ENCODE results near the gene RPL31. TPM values are rescaled to one million over a fixed set of nuclear protein-coding genes. Genes with fewer than 3 reads are reported as not detected.

RPL31 gene
- total and polyA plus RNA-seq, 2 experiments from 2014 or later, result 1,256 to 1,571 TPM

GRCh38 chr2:100972452-100972851 lies 29.6 kb upstream of the RPL31 start:
- Histone ChIP-seq H3K27ac (no peak overlapping the region), H3K36me3 (replicated peaks; ENCODE audit: insufficient read depth, low read depth) (no peaks in the 10 kb centered on the region), H3K4me1 (ENCODE audit: insufficient read depth) (no peaks in the 10 kb centered on the region), H3K79me2 (no peaks in the 10 kb centered on the region), H3K9me3 (ENCODE audit: low read depth) (no peaks in the 10 kb centered on the region), H3K27me3 (no peaks in the 10 kb centered on the region), H2AFZ (no peak overlapping the region), H4K20me1 (ENCODE audit: insufficient read depth, poor library complexity, severe bottlenecking) (no peaks in the 10 kb centered on the region), H3K4me2 (no peak overlapping the region), H3K4me3 (no peak overlapping the region), H3K9me2 (replicated peaks; ENCODE audit: insufficient read depth) (no peaks in the 10 kb centered on the region)
- no peak for DNase-seq (ENCODE audit: low spot score)
- WGBS (ENCODE audit: low lambda C conversion rate, missing lambda C conversion rate), result 90% methylated on average over 7 of the region's 7 CpGs
- TF ChIP-seq EZH2 (IDR thresholded peaks at IDR 0.05; ENCODE audit: borderline replicate concordance) (no peak), EZH2phosphoT487 (IDR thresholded peaks at IDR 0.05; ENCODE audit: low read depth, severe bottlenecking, unreplicated experiment) (no peak)
- TF ChIP-seq, protein P1, sequence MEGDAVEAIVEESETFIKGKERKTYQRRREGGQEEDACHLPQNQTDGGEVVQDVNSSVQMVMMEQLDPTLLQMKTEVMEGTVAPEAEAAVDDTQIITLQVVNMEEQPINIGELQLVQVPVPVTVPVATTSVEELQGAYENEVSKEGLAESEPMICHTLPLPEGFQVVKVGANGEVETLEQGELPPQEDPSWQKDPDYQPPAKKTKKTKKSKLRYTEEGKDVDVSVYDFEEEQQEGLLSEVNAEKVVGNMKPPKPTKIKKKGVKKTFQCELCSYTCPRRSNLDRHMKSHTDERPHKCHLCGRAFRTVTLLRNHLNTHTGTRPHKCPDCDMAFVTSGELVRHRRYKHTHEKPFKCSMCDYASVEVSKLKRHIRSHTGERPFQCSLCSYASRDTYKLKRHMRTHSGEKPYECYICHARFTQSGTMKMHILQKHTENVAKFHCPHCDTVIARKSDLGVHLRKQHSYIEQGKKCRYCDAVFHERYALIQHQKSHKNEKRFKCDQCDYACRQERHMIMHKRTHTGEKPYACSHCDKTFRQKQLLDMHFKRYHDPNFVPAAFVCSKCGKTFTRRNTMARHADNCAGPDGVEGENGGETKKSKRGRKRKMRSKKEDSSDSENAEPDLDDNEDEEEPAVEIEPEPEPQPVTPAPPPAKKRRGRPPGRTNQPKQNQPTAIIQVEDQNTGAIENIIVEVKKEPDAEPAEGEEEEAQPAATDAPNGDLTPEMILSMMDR (IDR thresholded peaks at IDR 0.05; ENCODE audit: poor library complexity), result no peak

GRCh38 chr2:100974712-100975520 lies 27.2 kb upstream of the RPL31 start:
- Histone ChIP-seq H3K4me1 (ENCODE audit: insufficient read depth) (no peaks in the 10 kb centered on the region), H3K4me3 (no peak overlapping the region), H3K4me2 (no peak overlapping the region), H4K20me1 (ENCODE audit: insufficient read depth, poor library complexity, severe bottlenecking) (no peaks in the 10 kb centered on the region), H3K27me3 (no peaks in the 10 kb centered on the region), H3K9me2 (replicated peaks; ENCODE audit: insufficient read depth) (no peaks in the 10 kb centered on the region), H3K9me3 (ENCODE audit: low read depth) (no peaks in the 10 kb centered on the region), H3K79me2 (no peaks in the 10 kb centered on the region), H2AFZ (no peak overlapping the region), H3K36me3 (replicated peaks; ENCODE audit: insufficient read depth, low read depth) (no peaks in the 10 kb centered on the region), H3K27ac (no peak overlapping the region)
- no peak for DNase-seq (ENCODE audit: low spot score)
- WGBS (ENCODE audit: low lambda C conversion rate, missing lambda C conversion rate), result 95% methylated on average over 22 of the region's 22 CpGs
- TF ChIP-seq EZH2phosphoT487 (IDR thresholded peaks at IDR 0.05; ENCODE audit: low read depth, severe bottlenecking, unreplicated experiment) (no peak), EZH2 (IDR thresholded peaks at IDR 0.05; ENCODE audit: borderline replicate concordance) (no peak)
- TF ChIP-seq, protein P1 (IDR thresholded peaks at IDR 0.05; ENCODE audit: poor library complexity), result no peak

GRCh38 chr2:100975521-100975785 lies 26.6 kb upstream of the RPL31 start:
- no peak overlapping the region for H3K4me2 ChIP-seq
- no peaks in the 10 kb centered on the region for H3K4me1 ChIP-seq (ENCODE audit: insufficient read depth)
- H3K4me3 ChIP-seq, result no peak overlapping the region
- TF ChIP-seq, protein P1 (IDR thresholded peaks at IDR 0.05; ENCODE audit: poor library complexity), result no peak
- TF ChIP-seq EZH2 (IDR thresholded peaks at IDR 0.05; ENCODE audit: borderline replicate concordance), result no peak
- TF ChIP-seq EZH2phosphoT487 (IDR thresholded peaks at IDR 0.05; ENCODE audit: low read depth, severe bottlenecking, unreplicated experiment), result no peak
- H3K27ac ChIP-seq, result no peak overlapping the region
- H4K20me1 ChIP-seq (ENCODE audit: insufficient read depth, poor library complexity, severe bottlenecking), result no peaks in the 10 kb centered on the region
- WGBS (ENCODE audit: low lambda C conversion rate, missing lambda C conversion rate), result 99% methylated on average over 7 of the region's 7 CpGs
- DNase-seq (ENCODE audit: low spot score), result no peak
- no peak overlapping the region for H2AFZ ChIP-seq
- H3K36me3 ChIP-seq (replicated peaks; ENCODE audit: insufficient read depth, low read depth), result no peaks in the 10 kb centered on the region
- no peaks in the 10 kb centered on the region for H3K27me3 ChIP-seq
- no peaks in the 10 kb centered on the region for H3K9me3 ChIP-seq (ENCODE audit: low read depth)
- no peaks in the 10 kb centered on the region for H3K9me2 ChIP-seq (replicated peaks; ENCODE audit: insufficient read depth)
- H3K79me2 ChIP-seq, result no peaks in the 10 kb centered on the region

Data from hepatocyte (in vitro differentiated cells).